GM18519 (cell line): ENCODE results near the gene IL1RAPL2.
"Not testable (repeated sequence)": the region's sequence is repeated elsewhere in the genome, so short reads cannot be mapped to it uniquely, and the experiment has no call there.

Source experiments
- ATAC-seq: cut with Tn5 transposase; IDR thresholded peaks from one replicate; pipeline ENCODE4 v1.9.1; 2021; ENCODE audit warnings: mild to moderate bottlenecking, moderate library complexity; ENCODE audit not compliant: unreplicated experiment, low FRiP score

IL1RAPL2 gene

GRCh38 chrX:105006103-105006502 lies 440.1 kb downstream of the IL1RAPL2 start:
- no peak for ATAC-seq

- ATAC-seq = no peak
Measured at GRCh38 chrX:105006996-105007395, 441.0 kb downstream of the IL1RAPL2 start.

GRCh38 chrX:105013719-105014118 lies 447.7 kb downstream of the IL1RAPL2 start:
- no peak for ATAC-seq

GRCh38 chrX:105017641-105018040 lies 451.6 kb downstream of the IL1RAPL2 start:
- no peak for ATAC-seq

GRCh38 chrX:105018865-105019264 lies 452.9 kb downstream of the IL1RAPL2 start:
- no peak for ATAC-seq

GRCh38 chrX:105028962-105029361 lies 463.0 kb downstream of the IL1RAPL2 start:
- not testable (repeated sequence) for ATAC-seq

GRCh38 chrX:105038672-105039328 lies 472.8 kb downstream of the IL1RAPL2 start:
- no peak for ATAC-seq

- no peak for ATAC-seq
Measured at GRCh38 chrX:105050921-105051320, 484.9 kb downstream of the IL1RAPL2 start.

- ATAC-seq = no peak
Measured at GRCh38 chrX:105051364-105051763, 485.4 kb downstream of the IL1RAPL2 start.

GRCh38 chrX:105052926-105053325 lies 486.9 kb downstream of the IL1RAPL2 start:
- no peak for ATAC-seq

GRCh38 chrX:105063743-105064142 lies 497.7 kb downstream of the IL1RAPL2 start:
- no peak for ATAC-seq

GRCh38 chrX:105098201-105098600 lies 532.2 kb downstream of the IL1RAPL2 start:
- no peak for ATAC-seq

- no peak for ATAC-seq
Measured at GRCh38 chrX:105098812-105099211, 532.8 kb downstream of the IL1RAPL2 start.

GRCh38 chrX:105101378-105101777 lies 535.4 kb downstream of the IL1RAPL2 start:
- no peak for ATAC-seq

GRCh38 chrX:105109936-105110335 lies 543.9 kb downstream of the IL1RAPL2 start:
- no peak for ATAC-seq

- ATAC-seq = no peak
Measured at GRCh38 chrX:105114554-105115130, 548.6 kb downstream of the IL1RAPL2 start.

- not testable (repeated sequence) for ATAC-seq
Measured at GRCh38 chrX:105115596-105116320, 549.8 kb downstream of the IL1RAPL2 start.

- no peak for ATAC-seq
Measured at GRCh38 chrX:105116486-105116885, 550.5 kb downstream of the IL1RAPL2 start.

- ATAC-seq = no peak
Measured at GRCh38 chrX:105117621-105118020, 551.6 kb downstream of the IL1RAPL2 start.

- ATAC-seq = no peak
Measured at GRCh38 chrX:105120463-105120862, 554.5 kb downstream of the IL1RAPL2 start.

GRCh38 chrX:105121186-105121585 lies 555.2 kb downstream of the IL1RAPL2 start:
- ATAC-seq = no peak

- ATAC-seq = no peak
Measured at GRCh38 chrX:105126201-105126600, 560.2 kb downstream of the IL1RAPL2 start.
